ENCODE results near the gene FAP. TPM values are rescaled to one million over a fixed set of nuclear protein-coding genes. Genes with fewer than 3 reads are reported as not detected.

Gene FAP
- total and polyA plus RNA-seq, 9 of the 15 experiments (the other 6 are each of a cell fraction or from before 2014, with no cell fraction given), result not detected

DNA sequence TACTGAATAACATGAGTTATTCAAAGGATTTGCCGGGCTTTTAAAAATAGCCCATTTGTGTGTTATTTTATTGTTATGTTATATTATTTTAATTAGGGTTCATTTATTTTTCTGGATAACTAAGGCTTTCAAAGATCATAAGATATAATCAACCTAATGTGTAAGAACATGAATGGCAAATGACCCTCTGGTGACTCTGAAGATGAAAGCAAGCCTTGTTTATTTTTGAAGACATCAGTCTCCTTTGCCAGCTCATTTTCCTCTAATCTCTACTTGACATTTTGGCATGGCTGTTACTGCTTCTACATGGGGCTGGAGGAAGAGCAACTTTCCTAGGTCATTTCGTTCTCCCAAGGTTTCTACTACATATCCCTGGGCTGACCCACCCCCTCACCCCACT, 10.6 kb downstream of the FAP start (continued):
- TF ChIP-seq, protein P1, sequence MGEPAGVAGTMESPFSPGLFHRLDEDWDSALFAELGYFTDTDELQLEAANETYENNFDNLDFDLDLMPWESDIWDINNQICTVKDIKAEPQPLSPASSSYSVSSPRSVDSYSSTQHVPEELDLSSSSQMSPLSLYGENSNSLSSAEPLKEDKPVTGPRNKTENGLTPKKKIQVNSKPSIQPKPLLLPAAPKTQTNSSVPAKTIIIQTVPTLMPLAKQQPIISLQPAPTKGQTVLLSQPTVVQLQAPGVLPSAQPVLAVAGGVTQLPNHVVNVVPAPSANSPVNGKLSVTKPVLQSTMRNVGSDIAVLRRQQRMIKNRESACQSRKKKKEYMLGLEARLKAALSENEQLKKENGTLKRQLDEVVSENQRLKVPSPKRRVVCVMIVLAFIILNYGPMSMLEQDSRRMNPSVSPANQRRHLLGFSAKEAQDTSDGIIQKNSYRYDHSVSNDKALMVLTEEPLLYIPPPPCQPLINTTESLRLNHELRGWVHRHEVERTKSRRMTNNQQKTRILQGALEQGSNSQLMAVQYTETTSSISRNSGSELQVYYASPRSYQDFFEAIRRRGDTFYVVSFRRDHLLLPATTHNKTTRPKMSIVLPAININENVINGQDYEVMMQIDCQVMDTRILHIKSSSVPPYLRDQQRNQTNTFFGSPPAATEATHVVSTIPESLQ (CRISPR knock-in tag; IDR thresholded peaks at IDR 0.05), result no peak
- TF ChIP-seq, protein P2, sequence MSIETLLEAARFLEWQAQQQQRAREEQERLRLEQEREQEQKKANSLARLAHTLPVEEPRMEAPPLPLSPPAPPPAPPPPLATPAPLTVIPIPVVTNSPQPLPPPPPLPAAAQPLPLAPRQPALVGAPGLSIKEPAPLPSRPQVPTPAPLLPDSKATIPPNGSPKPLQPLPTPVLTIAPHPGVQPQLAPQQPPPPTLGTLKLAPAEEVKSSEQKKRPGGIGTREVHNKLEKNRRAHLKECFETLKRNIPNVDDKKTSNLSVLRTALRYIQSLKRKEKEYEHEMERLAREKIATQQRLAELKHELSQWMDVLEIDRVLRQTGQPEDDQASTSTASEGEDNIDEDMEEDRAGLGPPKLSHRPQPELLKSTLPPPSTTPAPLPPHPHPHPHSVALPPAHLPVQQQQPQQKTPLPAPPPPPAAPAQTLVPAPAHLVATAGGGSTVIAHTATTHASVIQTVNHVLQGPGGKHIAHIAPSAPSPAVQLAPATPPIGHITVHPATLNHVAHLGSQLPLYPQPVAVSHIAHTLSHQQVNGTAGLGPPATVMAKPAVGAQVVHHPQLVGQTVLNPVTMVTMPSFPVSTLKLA (conservative IDR thresholded peaks at IDR 0.05), result no peak
- no peak for TF ChIP-seq ARID1B (IDR thresholded peaks at IDR 0.05)

DNA sequence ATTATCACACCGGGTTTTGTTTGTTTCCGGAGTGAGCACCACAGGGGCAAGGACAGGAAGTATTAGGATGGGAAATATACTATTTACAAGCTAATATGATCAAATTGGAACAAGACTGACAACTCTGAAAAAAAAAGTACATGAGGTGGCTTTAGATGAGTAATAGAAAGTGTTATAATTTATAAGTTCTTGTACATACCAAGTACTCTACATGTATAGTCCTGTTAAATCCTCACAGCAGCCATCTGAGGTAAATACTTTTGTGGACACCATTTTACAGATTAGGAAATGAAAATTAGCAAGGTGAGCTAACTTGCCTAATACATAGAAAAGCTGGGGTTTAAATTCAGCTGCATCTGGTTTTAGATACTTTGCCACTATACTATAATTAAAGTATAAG, 11.2 kb downstream of the FAP start:
- no peak overlapping the region for H3K27ac ChIP-seq (ENCODE audit: extremely low read depth, low read depth, low read length)
- in situ Hi-C loops (cut with MboI), result no loop called here
- CTCF ChIA-PET (ENCODE audit: low intra/inter-chr PET ratio), result no interaction called here
- no peaks in the 10 kb centered on the region for H3K79me2 ChIP-seq (ENCODE audit: control insufficient read depth, insufficient read depth, low read length)
- no peaks in the 10 kb centered on the region for H4K20me1 ChIP-seq (replicated peaks; ENCODE audit: control insufficient read depth, insufficient read depth, low read length)
- FAIRE-seq, result no peak
- H3K27me3 ChIP-seq (ENCODE audit: control insufficient read depth in 2 of 2, insufficient read depth in 2 of 2, low read length in 2 of 2), result no peaks in the 10 kb centered on the region
- no peak overlapping the region for H3K9ac ChIP-seq (ENCODE audit: insufficient read depth in 1 of 2, low read depth in 2 of 2, low read length in 2 of 2)
- intact Hi-C loops (cut with micrococcal nuclease), result no loop called here
- BruUV-seq (replicated peaks), result no TSS peak
- 0% methylated on average over 2 of the region's 2 CpGs for WGBS (ENCODE audit: insufficient coverage, low coverage, missing lambda C conversion rate)
- H3K9me3 ChIP-seq (replicated peaks; ENCODE audit: control insufficient read depth, insufficient read depth, low read depth, low read length), result 0 out of 2 replicates have a peak, but pooled peaks cover 2% of the 10 kb centered on the region
- ATAC-seq, result no peak
- H3K9me1 ChIP-seq (ENCODE audit: control insufficient read depth, insufficient read depth, low read length), result no peaks in the 10 kb centered on the region
- no peaks in the 10 kb centered on the region for H3K36me3 ChIP-seq (ENCODE audit: control insufficient read depth, insufficient read depth, low read length)
- no peak overlapping the region for H3K4me2 ChIP-seq (ENCODE audit: insufficient read depth, low read length)
- DNase-seq (ENCODE audit: extremely low read depth in 1 of 4, low spot score in 3 of 4), result no peak
- H3K4me3 ChIP-seq, result no peak overlapping the region
- POLR2A ChIA-PET, result no interaction called here
- H3K4me1 ChIP-seq (replicated peaks in 1 of 2; ENCODE audit: control insufficient read depth in 2 of 2, insufficient read depth in 2 of 2, low read length in 2 of 2), result no peaks in the 10 kb centered on the region
- no peak overlapping the region for H2AFZ ChIP-seq (ENCODE audit: low read depth, low read length)
- TF ChIP-seq, protein P3, sequence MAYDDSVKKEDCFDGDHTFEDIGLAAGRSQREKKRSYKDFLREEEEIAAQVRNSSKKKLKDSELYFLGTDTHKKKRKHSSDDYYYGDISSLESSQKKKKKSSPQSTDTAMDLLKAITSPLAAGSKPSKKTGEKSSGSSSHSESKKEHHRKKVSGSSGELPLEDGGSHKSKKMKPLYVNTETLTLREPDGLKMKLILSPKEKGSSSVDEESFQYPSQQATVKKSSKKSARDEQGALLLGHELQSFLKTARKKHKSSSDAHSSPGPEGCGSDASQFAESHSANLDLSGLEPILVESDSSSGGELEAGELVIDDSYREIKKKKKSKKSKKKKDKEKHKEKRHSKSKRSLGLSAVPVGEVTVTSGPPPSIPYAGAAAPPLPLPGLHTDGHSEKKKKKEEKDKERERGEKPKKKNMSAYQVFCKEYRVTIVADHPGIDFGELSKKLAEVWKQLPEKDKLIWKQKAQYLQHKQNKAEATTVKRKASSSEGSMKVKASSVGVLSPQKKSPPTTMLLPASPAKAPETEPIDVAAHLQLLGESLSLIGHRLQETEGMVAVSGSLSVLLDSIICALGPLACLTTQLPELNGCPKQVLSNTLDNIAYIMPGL (CRISPR knock-in tag; IDR thresholded peaks at IDR 0.05), result no peak
- TF ChIP-seq, protein P4, sequence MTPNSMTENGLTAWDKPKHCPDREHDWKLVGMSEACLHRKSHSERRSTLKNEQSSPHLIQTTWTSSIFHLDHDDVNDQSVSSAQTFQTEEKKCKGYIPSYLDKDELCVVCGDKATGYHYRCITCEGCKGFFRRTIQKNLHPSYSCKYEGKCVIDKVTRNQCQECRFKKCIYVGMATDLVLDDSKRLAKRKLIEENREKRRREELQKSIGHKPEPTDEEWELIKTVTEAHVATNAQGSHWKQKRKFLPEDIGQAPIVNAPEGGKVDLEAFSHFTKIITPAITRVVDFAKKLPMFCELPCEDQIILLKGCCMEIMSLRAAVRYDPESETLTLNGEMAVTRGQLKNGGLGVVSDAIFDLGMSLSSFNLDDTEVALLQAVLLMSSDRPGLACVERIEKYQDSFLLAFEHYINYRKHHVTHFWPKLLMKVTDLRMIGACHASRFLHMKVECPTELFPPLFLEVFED (CRISPR knock-in tag; conservative IDR thresholded peaks at IDR 0.05), result no peak
- TF ChIP-seq MYC (IDR thresholded peaks at IDR 0.05; ENCODE audit: low read depth, low read length) (no peak), MYC (CRISPR knock-in tag; IDR thresholded peaks at IDR 0.05; ENCODE audit: borderline replicate concordance, low read depth) (no peak), MCM5 (IDR thresholded peaks at IDR 0.05; ENCODE audit: low read depth) (no peak), COPS2 (conservative IDR thresholded peaks at IDR 0.05) (no peak), ETV6 (IDR thresholded peaks at IDR 0.05; ENCODE audit: borderline replicate concordance in 1 of 2, low read depth in 2 of 2, low read length in 1 of 2) (no peak), ETV6 (CRISPR knock-in tag; IDR thresholded peaks at IDR 0.05; ENCODE audit: borderline replicate concordance) (no peak)
- TF ChIP-seq, protein P5, sequence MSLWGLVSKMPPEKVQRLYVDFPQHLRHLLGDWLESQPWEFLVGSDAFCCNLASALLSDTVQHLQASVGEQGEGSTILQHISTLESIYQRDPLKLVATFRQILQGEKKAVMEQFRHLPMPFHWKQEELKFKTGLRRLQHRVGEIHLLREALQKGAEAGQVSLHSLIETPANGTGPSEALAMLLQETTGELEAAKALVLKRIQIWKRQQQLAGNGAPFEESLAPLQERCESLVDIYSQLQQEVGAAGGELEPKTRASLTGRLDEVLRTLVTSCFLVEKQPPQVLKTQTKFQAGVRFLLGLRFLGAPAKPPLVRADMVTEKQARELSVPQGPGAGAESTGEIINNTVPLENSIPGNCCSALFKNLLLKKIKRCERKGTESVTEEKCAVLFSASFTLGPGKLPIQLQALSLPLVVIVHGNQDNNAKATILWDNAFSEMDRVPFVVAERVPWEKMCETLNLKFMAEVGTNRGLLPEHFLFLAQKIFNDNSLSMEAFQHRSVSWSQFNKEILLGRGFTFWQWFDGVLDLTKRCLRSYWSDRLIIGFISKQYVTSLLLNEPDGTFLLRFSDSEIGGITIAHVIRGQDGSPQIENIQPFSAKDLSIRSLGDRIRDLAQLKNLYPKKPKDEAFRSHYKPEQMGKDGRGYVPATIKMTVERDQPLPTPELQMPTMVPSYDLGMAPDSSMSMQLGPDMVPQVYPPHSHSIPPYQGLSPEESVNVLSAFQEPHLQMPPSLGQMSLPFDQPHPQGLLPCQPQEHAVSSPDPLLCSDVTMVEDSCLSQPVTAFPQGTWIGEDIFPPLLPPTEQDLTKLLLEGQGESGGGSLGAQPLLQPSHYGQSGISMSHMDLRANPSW (CRISPR knock-in tag; IDR thresholded peaks at IDR 0.05), result no peak

Data from K562 (cell line).